H1 (cell line): Measurements from ENCODE around the gene FBXO34. TPM values are rescaled to one million over a fixed set of nuclear protein-coding genes. Genes with fewer than 3 reads are reported as not detected.

Experiments
- CTCF ChIA-PET: fragments of 300-600 bp; sonication (Branson Sonifier 250); formaldehyde crosslinking; loops from one replicate; lab custom pipeline; 2021; ENCODE audit not compliant: partially characterized antibody; lab: Charles Lee
- POLR2A ChIA-PET: fragments of 300-600 bp; sonication (Branson Sonifier 250); formaldehyde crosslinking; loops from one replicate; lab custom pipeline; 2021; ENCODE audit warnings: inconsistent platforms; ENCODE audit not compliant: partially characterized antibody; lab: Charles Lee
- DNase-seq, 2 experiments: peaks; one replicate each; pipeline versions ENCODE4 v3.0.0 to v3.0.0-alpha.2; 2010 to 2022; ENCODE audit warnings: low spot score in 2 of 2, low read depth in 1 of 2, mixed read lengths in 1 of 2
- FAIRE-seq: peaks from 2 replicates; lab custom pipeline; 2011; peaks lifted over from hg19 to GRCh38; lab: Jason Lieb, UNC
- H2AFZ ChIP-seq: 2 replicates; pipeline ENCODE4 v1.8.1; 2012; ENCODE audit warnings: low read length, inconsistent platforms
- H2AK5ac ChIP-seq: 2 replicates; pipeline ENCODE4 v1.6.1; 2013; ENCODE audit warnings: low read depth, low read length
- H2BK120ac ChIP-seq: replicated peaks from 2 replicates; pipeline ENCODE3; 2013; ENCODE audit warnings: low read depth, low read length, inconsistent platforms
- H2BK12ac ChIP-seq: 2 replicates; pipeline ENCODE4 v1.6.1; 2013; ENCODE audit warnings: low read depth, low read length
- H2BK15ac ChIP-seq: 2 replicates; pipeline ENCODE4 v1.6.1; 2013; ENCODE audit warnings: low read length
- H2BK20ac ChIP-seq: 2 replicates; pipeline ENCODE4 v1.6.1; 2013; ENCODE audit warnings: low read length
- H2BK5ac ChIP-seq: 2 replicates; pipeline ENCODE4 v1.6.1; 2013; ENCODE audit warnings: low read depth, low read length
- H3K14ac ChIP-seq: 2 replicates; pipeline ENCODE4 v1.6.1; 2013; ENCODE audit warnings: inconsistent platforms; ENCODE audit not compliant: insufficient read length
- H3K18ac ChIP-seq: 2 replicates; pipeline ENCODE4 v1.6.1; 2013; ENCODE audit warnings: low read length; ENCODE audit errors: extremely low read depth
- H3K23ac ChIP-seq: 2 replicates; pipeline ENCODE4 v1.6.1; 2013; ENCODE audit warnings: inconsistent platforms; ENCODE audit not compliant: insufficient read length
- H3K23me2 ChIP-seq: 2 replicates; pipeline ENCODE4 v1.6.1; 2013; ENCODE audit warnings: low read depth, low read length
- H3K27ac ChIP-seq: 2 replicates; pipeline ENCODE4 v1.6.1; 2011; ENCODE audit warnings: low read depth, low read length, inconsistent platforms
- H3K27me3 ChIP-seq, 4 experiments: replicated peaks in 1 of 4; 1 replicate in 1 of 4; 2 replicates in 3 of 4; pipeline versions ENCODE4 v1.6.1 to v1.8.1; 2011 to 2013; ENCODE audit warnings: low read length in 3 of 4, mild to moderate bottlenecking in 3 of 4, inconsistent platforms in 2 of 4, mixed read lengths in 2 of 4, moderate library complexity in 1 of 4; ENCODE audit not compliant: control insufficient read depth in 3 of 4, insufficient read depth in 3 of 4; ENCODE audit errors: extremely low read depth in 1 of 4
- H3K36me3 ChIP-seq, 4 experiments: 2 replicates each; pipeline versions ENCODE4 v1.6.1 to v1.8.1; 2011 to 2013; ENCODE audit warnings: mild to moderate bottlenecking in 4 of 4, low read length in 3 of 4, moderate library complexity in 2 of 4, control low read depth in 1 of 4, inconsistent platforms in 1 of 4; ENCODE audit not compliant: insufficient read depth in 4 of 4, control insufficient read depth in 2 of 4
- H3K4ac ChIP-seq: replicated peaks from 2 replicates; pipeline ENCODE3; 2013; ENCODE audit warnings: low read length, low read depth, mixed read lengths, inconsistent platforms; ENCODE audit not compliant: insufficient read length
- H3K4me1 ChIP-seq, 4 experiments: replicated peaks in 1 of 4; 1 replicate in 1 of 4; 2 replicates in 3 of 4; pipeline versions ENCODE4 v1.6.1 to v1.8.1; 2011 to 2013; ENCODE audit warnings: low read length in 3 of 4, inconsistent platforms in 2 of 4, mixed read lengths in 1 of 4; ENCODE audit not compliant: insufficient read depth in 4 of 4, control insufficient read depth in 3 of 4
- H3K4me2 ChIP-seq, 2 experiments: 2 replicates each; pipeline versions ENCODE4 v1.6.1 to v1.8.1; 2011 to 2013; ENCODE audit warnings: low read depth in 2 of 2, low read length in 2 of 2, control low read depth in 1 of 2, inconsistent platforms in 1 of 2, mild to moderate bottlenecking in 1 of 2; ENCODE audit not compliant: insufficient read depth in 1 of 2
- H3K4me3 ChIP-seq, 4 experiments: fragments of 200-600, 300-600 bp in 1 of 4; sonication (generic), shearing (Covaris generic), sonication (Bioruptor Twin) in 1 of 4; 2 replicates each; pipeline versions ENCODE4 v1.5.1 to v1.8.1; 2011 to 2016; ENCODE audit warnings: low read length in 4 of 4, low read depth in 3 of 4, control low read depth in 2 of 4, inconsistent platforms in 2 of 4, mild to moderate bottlenecking in 2 of 4, mixed read lengths in 1 of 4, moderate library complexity in 1 of 4; ENCODE audit not compliant: insufficient read depth in 2 of 4; ENCODE audit errors: extremely low read depth in 1 of 4
- H3K56ac ChIP-seq: replicated peaks from 2 replicates; pipeline ENCODE3; 2013; ENCODE audit warnings: low read depth, mild to moderate bottlenecking, mixed read lengths, low read length, inconsistent platforms; ENCODE audit not compliant: insufficient read length
- H3K79me1 ChIP-seq: 2 replicates; pipeline ENCODE4 v1.6.1; 2013; ENCODE audit warnings: low read depth, low read length, control low read depth
- H3K79me2 ChIP-seq, 2 experiments: 2 replicates each; pipeline versions ENCODE4 v1.6.1 to v1.8.1; 2012 to 2013; ENCODE audit warnings: low read length in 2 of 2, mild to moderate bottlenecking in 2 of 2, inconsistent platforms in 1 of 2; ENCODE audit not compliant: insufficient read depth in 2 of 2, control insufficient read depth in 1 of 2
- H3K9ac ChIP-seq, 4 experiments: replicated peaks in 1 of 4; 1 replicate in 1 of 4; 2 replicates in 3 of 4; pipeline versions ENCODE4 v1.6.1 to v1.8.1; 2011 to 2013; ENCODE audit warnings: low read depth in 3 of 4, low read length in 3 of 4, control low read depth in 2 of 4, mild to moderate bottlenecking in 2 of 4, moderate library complexity in 2 of 4, inconsistent platforms in 1 of 4; ENCODE audit errors: extremely low read depth in 1 of 4
- H3K9me3 ChIP-seq, 2 experiments: 2 replicates each; pipeline versions ENCODE4 v1.6.1 to v1.8.1; 2012 to 2013; ENCODE audit warnings: mild to moderate bottlenecking in 2 of 2, moderate library complexity in 2 of 2, control low read depth in 1 of 2, inconsistent platforms in 1 of 2, low read depth in 1 of 2, low read length in 1 of 2, mixed read lengths in 1 of 2; ENCODE audit not compliant: insufficient read depth in 2 of 2
- H4K20me1 ChIP-seq, 2 experiments: replicated peaks in 1 of 2; 2 replicates each; pipeline versions ENCODE3 to v1.8.1; 2011 to 2013; ENCODE audit warnings: inconsistent platforms in 2 of 2, low read length in 2 of 2, mild to moderate bottlenecking in 1 of 2; ENCODE audit not compliant: insufficient read depth in 2 of 2, control insufficient read depth in 1 of 2
- H4K5ac ChIP-seq: 2 replicates; pipeline ENCODE4 v1.6.1; 2013; ENCODE audit warnings: low read length, low read depth, mixed read lengths, inconsistent platforms; ENCODE audit not compliant: insufficient read length
- H4K8ac ChIP-seq: 2 replicates; pipeline ENCODE4 v1.8.0; 2013; ENCODE audit warnings: mild to moderate bottlenecking, moderate library complexity, low read length, inconsistent platforms; ENCODE audit not compliant: insufficient read depth; ENCODE audit errors: extremely low read depth
- H4K91ac ChIP-seq: replicated peaks from 2 replicates; pipeline ENCODE3; 2013; ENCODE audit warnings: low read length, mixed read lengths, inconsistent platforms; ENCODE audit not compliant: insufficient read length
- ATF2 ChIP-seq: IDR thresholded peaks from 2 replicates; pipeline ENCODE4 v1.6.1; 2012; ENCODE audit warnings: low read length, inconsistent platforms
- BRCA1 ChIP-seq: IDR thresholded peaks from 2 replicates; pipeline ENCODE4 v1.6.1; 2012; ENCODE audit warnings: low read depth, low read length, improper control_type of control experiment
- CREB1 ChIP-seq: IDR thresholded peaks from 2 replicates; pipeline ENCODE4 v1.6.1; 2012; ENCODE audit warnings: inconsistent platforms
- EZH2 ChIP-seq: fragments of 200-600 bp; sonication (generic); IDR thresholded peaks from 2 replicates; pipeline ENCODE4 v1.7.1; 2012; ENCODE audit warnings: low read depth, mild to moderate bottlenecking, moderate library complexity, low read length, inconsistent platforms; ENCODE audit not compliant: severe bottlenecking
- JUND ChIP-seq: IDR thresholded peaks from 2 replicates; pipeline ENCODE4 v1.6.1; 2011; ENCODE audit warnings: mild to moderate bottlenecking, improper control_type of control experiment, low read length
- TCF12 ChIP-seq: IDR thresholded peaks from 2 replicates; pipeline ENCODE4 v1.6.1; 2011; ENCODE audit warnings: low read depth, mild to moderate bottlenecking, low read length
- WGBS, 2 experiments: shearing (Covaris generic) in 1 of 2; methylation state at CpG; one replicate each; pipeline versions ENCODE4 v1.1.6 to v1.1.7; 2013 to 2015; ENCODE audit warnings: low lambda C conversion rate in 2 of 2, mixed read lengths in 2 of 2, inconsistent platforms in 1 of 2, low coverage in 1 of 2, missing lambda C conversion rate in 1 of 2; ENCODE audit not compliant: insufficient replicate concordance in 2 of 2, insufficient coverage in 1 of 2, insufficient read length in 1 of 2; ENCODE audit errors: extremely low coverage in 1 of 2, missing lambda C conversion rate in 1 of 2; 5-methylcytosine and 5-hydroxymethylcytosine counted together
- polyA plus RNA-seq, 7 experiments: library from polyadenylated mRNA; depleted of rRNA in 3 of 7; stranded (reverse) in 5 of 7; unstranded in 2 of 7; fragments of >200 nt in 5 of 7; fragments of 200-250 nt in 2 of 7; gene quantifications; 1 replicate in 5 of 7; 2 replicates in 1 of 7; 4 replicates in 1 of 7; pipeline versions ENCODE4 v1.2.1 to v1.2.3, GENCODE V29; 2011 to 2013; ENCODE audit warnings: missing spikeins in 2 of 7, mixed read lengths in 2 of 7
- total RNA-seq: library from RNA; stranded (reverse); fragmentation: NEBNext Ultra II Directional; extraction: Animal tissue kit (Norgen Biotek cat#: 25700); gene quantifications from 2 replicates; pipeline ENCODE4 v1.2.1, GENCODE V29; 2021

The FBXO34 gene
- total and polyA plus RNA-seq, 2 of the 8 experiments (the other 6 are each of a cell fraction or from before 2014, with no cell fraction given) = 7.0 to 14.4 TPM

DNA sequence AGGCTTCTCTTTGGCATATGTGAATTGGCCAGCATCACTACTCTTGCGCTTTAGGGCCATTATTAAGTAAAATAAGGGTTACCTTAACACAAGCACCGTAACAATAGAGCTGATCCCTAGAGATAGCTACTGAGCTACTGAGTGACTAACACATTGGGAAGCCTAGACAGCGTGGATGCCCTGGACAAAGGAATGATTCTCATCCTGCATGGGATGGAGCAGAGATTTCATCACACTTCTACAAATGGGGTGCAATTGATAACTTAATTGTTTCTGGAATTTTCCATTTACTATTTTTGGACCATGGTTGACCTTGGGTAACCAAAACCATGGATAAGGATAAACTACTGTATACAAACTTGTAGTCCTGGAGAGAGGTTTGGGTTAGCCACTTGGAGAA, 57.1 kb downstream of the FBXO34 start:
- no peak overlapping the region for H3K56ac ChIP-seq
- H3K4me3 ChIP-seq = no peak overlapping the region
- peaks cover 0 to 4% (median 0%) of the 10 kb centered on the region in 4 experiments; a peak in 1 of 7 replicates for H3K4me1 ChIP-seq
- CTCF ChIA-PET = interaction anchor here (1.5 to 1.7 kb wide), 2 partner anchors 27 to 56 kb away, joined by 4 to 7 read pairs; no protein-coding TSS in a partner anchor
- no peak overlapping the region for H3K9ac ChIP-seq
- no peak overlapping the region for H3K27ac ChIP-seq
- H4K91ac ChIP-seq = no peak overlapping the region
- no peaks in the 10 kb centered on the region for H3K27me3 ChIP-seq
- no peak for FAIRE-seq
- no peak overlapping the region for H4K5ac ChIP-seq
- peaks cover 2% of the 10 kb centered on the region for H3K79me1 ChIP-seq
- no peaks in the 10 kb centered on the region for H3K9me3 ChIP-seq
- H2BK15ac ChIP-seq = no peak overlapping the region
- H4K20me1 ChIP-seq = peaks cover 0 to 10% of the 10 kb centered on the region in 2 experiments
- H2AK5ac ChIP-seq = no peak overlapping the region
- no peak overlapping the region for H3K4ac ChIP-seq
- H3K36me3 ChIP-seq = no peaks in the 10 kb centered on the region
- TF ChIP-seq JUND = no peak
- TF ChIP-seq TCF12 = no peak
- TF ChIP-seq EZH2 = no peak
- TF ChIP-seq CREB1 = no peak
- no peak for TF ChIP-seq ATF2
- no peak for TF ChIP-seq BRCA1
- H2BK120ac ChIP-seq = no peak overlapping the region
- H4K8ac ChIP-seq = no peak overlapping the region
- H2BK5ac ChIP-seq = no peak overlapping the region
- no peak overlapping the region for H3K23ac ChIP-seq
- peaks cover 0 to 27% of the 10 kb centered on the region in 2 experiments; a peak in 2 of 4 replicates for H3K79me2 ChIP-seq
- no peak overlapping the region for H2BK12ac ChIP-seq
- no peak overlapping the region for H3K4me2 ChIP-seq
- H3K14ac ChIP-seq = no peak overlapping the region
- 95% methylated on average over 3 of the region's 3 CpGs; no CpG with 5 or more reads in 1 of the 2 experiments for WGBS, 2 experiments
- no peak overlapping the region for H2BK20ac ChIP-seq
- no peak overlapping the region for H3K18ac ChIP-seq
- no peak overlapping the region for H2AFZ ChIP-seq
- POLR2A ChIA-PET = no interaction called here
- no peaks in the 10 kb centered on the region for H3K23me2 ChIP-seq
- DNase-seq = no peak
